GM18870 (cell line): ENCODE results near the gene CTSV.
"Not testable (repeated sequence)": the region's sequence is repeated elsewhere in the genome, so short reads cannot be mapped to it uniquely, and the experiment has no call there.

ENCODE experiments used
- ATAC-seq: cut with Tn5 transposase; IDR thresholded peaks from one replicate; pipeline ENCODE4 v1.9.1; 2021; ENCODE audit warnings: moderate library complexity; ENCODE audit not compliant: unreplicated experiment

Gene CTSV

DNA sequence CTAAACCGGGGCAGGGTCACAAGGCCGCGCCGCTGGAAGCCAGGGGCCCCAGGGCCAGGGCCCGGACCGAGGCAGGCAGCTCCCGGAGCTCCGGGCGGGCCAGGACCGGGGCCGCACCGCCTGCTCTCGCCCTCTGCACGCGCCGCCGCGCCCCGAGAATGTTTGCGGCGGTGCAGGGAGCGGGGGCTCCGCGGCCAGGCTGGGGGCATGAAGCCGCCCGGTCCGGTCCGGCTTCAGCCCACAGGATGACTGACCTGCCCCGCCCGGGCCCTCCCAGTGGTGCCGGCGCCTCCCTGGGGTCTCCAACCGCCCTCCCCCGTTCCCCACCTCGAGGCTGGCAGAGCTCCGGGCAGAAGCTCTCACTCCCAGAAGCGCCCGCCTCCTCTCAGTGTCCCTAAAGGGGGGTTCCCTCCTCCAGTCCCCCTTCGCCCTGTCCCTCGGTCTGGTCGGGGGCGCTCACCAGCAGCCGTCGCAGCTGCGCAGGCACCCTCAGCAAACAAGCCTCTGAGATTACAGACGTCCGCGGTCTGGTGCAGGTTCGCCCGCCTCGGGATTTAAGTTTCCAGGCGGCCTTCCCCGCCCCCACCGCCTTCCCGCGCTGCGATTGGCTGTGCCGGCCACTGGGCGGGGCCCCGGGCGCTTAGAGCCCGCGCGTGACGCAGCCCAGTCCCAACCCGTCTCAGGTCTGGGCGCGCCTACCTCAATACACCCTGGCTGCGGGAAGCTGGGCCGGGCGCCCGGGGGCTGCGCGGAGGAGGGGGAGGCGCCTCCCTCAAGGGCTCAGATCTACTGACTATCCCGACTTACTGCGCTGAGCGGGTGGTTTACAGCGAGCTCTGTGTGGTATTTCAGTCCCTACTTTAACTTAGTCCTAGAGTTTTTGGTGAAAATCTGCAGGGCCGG lies at the start of gene CTSV:
TSS of gene CTSV (minus strand) at position 532 of the 903 bp plus-strand sequence. CDS start 1,099 bp downstream, outside the sequence.
- no peak for ATAC-seq

DNA sequence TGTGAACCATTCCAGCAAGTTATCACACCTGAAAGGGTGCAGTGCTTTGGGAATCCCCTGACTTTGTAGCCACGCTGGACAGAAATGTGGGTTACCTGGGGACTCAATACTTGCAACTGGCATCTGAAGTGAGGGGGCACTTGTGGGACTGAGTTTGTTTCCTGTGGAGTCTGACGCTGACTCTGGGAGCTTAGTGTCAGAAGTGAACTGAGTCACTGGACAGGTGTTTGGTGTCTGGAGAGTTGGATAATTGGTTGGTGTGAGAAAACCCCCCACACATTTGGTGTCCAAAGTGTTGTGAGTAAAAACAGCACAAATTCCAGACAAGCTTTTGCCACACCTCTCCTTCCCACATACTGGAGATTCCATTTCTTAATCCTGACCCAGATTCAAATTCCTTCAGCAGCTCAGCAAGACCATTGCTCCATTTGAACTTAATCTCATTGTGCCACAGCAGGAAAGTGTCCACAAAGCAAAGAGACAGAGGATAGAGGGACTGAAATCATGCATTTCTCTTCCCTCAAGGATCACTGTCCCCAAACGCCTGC lies 48.8 kb upstream of the CTSV start:
- not testable (repeated sequence) for ATAC-seq

DNA sequence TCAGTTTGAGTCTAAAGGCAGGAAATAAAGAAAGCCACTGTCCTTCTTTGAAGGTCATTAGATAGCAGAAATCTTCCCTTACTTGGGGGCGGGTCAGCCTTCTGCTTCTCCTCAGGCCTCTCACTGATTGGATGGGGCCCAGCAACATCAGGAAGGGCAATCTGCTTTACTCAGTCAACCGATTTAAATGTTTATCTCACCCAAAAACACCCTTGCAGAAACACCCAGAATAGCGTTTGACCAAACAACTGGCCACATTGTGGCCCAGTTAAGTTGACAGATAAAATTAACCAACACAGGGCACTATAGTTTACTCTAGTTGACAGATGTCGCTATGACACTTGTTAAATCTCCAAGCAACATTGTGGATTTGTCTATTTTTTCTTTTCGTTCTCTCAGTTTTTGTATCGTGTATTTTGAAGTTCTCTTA lies 45.6 kb upstream of the CTSV start:
- not testable (repeated sequence) for ATAC-seq

DNA sequence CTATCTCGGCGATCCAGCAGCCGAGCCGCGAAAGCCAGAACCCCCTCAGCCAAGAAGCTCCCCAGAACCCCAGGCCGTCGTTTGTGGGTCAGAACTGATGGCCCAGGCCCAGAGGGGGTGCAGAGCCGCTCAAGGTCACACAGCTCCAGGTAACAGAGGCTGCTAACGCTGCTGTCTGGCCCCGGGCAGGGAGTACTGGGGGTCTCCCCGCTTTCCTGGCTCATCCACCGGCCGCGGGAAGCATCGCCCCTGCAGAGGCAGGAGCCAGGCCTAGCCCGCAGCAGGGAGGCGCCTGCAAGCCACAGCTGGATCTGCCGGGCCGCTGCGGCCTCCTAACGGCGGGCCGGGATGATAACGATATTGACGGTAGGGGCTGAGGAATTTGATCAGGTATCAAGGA lies 39.4 kb upstream of the CTSV start:
- ATAC-seq = no peak

DNA sequence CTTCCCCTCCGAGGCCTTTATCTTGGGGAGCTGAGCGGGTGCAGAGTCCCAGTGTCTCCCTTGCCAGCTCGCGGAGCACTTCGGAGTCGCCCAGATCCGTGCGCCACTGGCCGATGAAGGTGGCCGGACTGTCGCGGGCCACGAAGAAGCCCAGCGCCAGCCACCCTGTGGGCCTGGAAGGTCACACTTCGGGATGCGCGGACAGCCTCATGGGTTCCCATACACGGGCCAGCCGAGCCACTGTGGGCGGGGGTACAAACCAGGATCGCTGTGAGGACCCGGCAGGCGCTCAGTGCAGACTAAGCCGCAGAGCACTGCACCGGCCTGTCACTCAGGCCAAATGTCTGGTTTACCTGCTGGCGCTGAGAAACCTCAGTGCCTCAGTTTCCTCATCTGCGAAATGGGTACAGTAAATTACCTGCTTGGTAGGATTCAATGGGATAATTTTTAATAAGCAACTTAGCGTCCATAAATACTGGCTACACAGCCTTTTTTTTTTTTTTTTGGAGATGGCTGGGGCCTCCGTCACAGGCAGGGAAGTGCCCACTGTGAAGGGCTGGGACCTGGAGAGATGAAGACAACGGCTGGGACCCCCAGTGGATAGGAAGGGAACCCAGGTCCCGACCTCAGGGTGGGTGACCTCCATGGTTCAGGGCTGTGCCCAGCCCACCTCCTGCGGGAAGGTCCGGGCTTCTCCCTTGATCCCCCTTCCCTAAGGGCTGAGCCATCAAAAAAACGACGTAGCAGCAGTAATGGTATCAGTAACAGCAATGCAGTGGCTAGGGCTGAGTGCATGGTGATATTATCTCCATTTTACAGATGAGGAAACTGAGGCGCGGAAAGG lies 38.7 kb upstream of the CTSV start:
- ATAC-seq = no peak

DNA sequence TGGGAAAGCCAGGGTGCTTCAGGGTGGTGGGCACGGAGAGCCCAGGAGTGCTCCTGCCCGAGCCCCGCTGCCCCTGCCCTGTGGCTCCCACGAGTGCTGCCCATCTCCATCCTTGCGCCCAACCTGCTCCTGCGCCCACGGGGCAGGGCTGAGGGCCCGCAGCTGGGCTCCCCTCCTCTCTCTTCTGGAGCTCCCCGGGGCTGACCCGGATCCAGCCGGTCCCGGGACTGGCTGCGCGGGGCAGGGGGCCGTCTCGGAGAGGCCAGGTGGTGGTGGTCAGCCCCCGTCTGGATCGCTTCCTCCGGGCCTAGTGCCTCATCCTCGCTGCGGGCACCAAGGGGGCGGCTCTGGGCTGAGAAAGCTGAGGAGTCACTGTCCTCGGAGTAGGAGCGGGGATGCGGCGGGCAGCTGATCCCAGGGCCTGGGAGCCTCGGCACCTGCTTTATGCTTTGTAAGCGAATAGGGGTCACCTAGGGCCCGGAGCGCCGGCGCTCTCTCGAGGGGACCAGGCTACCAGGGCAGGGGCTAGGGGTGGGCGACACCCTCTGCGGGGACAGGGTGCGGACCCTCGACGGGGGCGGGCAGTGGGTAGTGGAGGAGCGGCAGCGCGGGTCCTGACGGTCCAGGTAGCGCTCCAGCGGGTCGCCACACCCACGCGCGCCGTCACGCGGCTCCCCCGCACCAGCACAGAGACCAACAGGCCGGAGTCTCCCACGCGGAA lies 37.9 kb upstream of the CTSV start:
- ATAC-seq = not testable (repeated sequence)

DNA sequence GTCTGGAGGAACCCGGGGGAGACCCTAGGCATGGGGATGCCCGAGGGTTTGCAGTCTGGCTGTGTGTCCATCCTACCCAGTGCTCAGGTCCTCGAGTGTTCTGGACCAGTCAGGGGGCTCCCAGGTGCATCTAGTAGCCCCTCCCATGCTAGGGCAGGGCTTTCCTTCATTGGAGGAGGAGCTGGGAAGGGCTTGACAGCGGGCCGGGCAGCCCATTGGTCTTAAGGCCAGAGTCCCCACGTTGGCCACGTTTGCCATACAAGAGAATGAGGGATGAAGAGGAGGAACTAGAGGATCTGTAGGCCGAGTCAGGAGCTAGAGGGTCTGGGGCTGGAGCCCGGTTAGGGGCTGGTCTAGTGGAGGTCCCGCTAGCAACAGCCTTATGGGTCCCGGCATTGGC lies 37.3 kb upstream of the CTSV start:
- no peak for ATAC-seq

DNA sequence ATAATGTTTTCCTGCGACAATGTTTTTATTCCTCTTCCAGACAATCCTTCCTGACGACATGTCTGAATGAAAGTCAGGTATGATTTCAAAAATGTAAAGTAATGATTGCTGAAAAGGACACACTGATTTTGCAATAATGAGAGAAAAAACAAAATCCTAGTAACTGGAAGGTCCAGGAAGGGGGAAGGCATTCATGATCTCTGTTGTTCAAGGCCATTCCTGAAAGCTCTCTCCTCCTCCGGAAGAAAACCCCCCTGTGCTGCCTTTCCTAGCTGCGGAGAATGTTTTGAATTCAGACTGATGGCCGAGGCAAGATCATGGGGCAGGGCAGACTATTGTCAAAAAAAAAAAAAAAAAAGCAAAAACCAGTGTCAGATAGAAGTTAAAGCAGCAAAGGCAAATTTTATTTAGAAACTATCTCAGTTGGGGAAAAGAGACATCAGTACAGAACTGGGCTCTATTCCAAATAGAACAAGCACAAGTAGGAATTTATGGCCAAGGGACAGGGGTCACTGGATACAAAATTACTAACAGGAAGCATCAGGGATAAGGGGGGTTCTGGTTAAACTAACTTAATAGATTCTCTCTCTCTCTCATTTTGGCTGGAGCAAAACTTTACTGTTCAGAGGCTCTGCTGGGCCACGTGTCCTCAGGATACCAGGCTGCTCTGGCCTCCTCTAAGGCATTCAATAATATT lies 36.5 kb upstream of the CTSV start:
- no peak for ATAC-seq

DNA sequence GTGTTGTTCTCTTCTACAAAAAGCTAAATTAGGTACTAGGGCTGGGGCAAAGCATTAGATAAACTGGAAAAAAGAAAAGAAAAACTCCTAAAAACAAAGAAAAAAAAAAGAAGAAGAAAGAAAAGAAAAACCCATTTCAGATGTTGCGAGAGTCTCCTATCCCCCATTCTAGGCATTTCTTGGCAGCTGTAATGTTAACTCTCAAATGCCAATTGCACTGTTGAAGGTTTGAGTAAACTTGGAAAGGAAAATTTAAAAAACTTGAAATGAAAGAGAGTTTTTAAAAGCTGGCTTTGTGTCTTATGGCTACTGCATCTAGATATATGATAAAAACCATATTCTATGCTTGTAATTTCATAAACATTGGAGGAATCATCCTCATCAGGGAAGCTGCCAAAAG lies 34.6 kb upstream of the CTSV start:
- no peak for ATAC-seq

DNA sequence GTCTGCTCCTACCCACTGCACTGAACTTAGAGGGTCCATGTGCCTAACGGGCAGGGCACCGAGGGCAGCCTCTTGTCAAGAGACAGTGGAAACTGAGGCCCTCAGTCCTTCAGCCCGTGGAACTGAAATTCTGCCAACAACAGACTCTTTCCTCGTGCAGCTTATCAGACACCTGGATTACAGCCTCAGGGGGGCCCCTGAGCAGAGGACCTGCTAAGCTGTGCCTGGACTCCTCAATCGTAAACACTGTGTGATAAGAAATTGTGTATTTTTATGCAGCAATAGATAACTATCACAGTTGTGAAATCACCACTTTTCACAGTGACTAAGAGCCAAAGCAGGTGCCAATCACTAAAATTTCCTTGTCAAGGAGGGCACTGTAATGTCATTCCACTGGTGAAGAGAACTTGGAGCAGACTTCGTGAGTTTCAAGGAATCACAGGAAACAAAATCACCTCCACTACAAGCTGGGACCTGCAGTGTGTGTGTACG lies 33.4 kb upstream of the CTSV start:
- ATAC-seq = no peak

DNA sequence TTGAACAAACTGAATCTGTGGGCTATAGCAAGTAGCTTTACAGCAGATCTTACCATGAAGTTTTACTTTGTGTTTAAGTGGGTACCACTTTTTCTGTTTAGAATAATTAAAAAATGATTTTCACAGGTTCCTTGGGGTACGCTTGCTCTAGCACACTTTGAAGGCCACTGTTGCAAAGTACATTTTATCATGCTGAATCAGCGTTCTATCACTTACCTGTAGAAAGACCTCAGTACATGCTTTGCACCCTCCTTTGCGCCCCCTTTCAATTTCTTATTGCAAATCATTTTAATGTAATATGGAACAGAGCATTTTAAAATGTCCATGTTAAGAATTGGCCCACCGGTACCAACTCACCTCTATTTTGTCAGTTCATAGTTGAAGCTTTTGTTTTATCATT lies 31.4 kb upstream of the CTSV start:
- not testable (repeated sequence) for ATAC-seq

DNA sequence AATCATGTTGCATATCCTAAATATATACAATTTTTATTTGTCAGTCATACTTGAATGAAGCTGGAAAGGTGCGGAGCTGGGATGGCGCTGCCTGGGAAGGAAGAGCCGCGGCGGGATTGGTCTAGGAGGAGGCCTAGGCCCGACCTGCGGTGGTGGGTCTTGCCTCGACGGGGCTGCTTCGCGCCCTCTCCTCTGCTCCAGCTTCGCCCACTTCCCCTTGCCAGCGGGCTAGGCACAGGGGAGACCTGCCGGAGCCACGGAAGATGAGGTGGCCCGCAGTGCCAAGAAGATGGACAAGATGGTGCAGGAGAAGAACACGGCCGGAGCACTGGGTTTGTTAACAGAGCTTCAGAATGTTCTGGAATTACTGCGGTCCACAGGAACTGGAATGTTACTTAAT lies 28.5 kb upstream of the CTSV start:
- no peak for ATAC-seq

DNA sequence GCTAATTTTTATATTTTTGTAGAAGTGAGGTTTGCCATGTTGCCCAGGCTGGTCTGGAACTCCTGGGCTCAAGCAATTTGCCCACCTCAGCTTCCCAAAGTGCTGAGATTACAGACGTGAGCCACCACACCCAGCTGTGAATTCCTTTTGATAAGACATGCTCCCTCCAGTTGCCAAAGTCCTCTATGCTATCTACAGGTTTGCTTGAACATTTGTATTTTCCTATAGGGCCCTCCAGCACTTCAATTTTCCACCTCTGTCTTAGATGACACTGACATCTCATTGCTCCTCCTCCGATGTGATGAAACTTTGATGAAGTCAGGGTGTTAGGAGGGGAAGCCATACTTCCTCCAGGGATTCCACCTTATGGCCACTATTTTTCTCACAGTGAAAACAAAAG lies 25.2 kb upstream of the CTSV start:
- ATAC-seq = no peak

DNA sequence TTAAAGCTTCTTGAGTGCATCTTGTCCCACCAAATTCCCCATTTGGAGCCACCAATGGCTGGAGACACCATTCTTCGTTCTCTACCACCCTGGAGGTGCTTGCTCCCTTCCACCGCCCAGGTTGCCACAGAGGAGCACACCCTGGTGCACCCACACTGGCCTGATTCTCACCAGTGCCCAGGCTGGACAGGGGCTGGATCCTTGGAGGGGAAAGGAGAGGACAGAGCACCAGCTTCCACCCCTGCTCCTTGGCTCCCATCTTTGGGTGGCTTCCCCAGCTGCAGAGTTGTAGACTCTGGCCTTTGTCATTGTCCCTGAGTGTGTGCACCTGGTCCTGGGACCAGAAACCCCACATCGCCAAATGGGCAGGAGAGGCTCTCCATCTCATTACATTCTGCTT lies 21.9 kb upstream of the CTSV start:
- no peak for ATAC-seq

DNA sequence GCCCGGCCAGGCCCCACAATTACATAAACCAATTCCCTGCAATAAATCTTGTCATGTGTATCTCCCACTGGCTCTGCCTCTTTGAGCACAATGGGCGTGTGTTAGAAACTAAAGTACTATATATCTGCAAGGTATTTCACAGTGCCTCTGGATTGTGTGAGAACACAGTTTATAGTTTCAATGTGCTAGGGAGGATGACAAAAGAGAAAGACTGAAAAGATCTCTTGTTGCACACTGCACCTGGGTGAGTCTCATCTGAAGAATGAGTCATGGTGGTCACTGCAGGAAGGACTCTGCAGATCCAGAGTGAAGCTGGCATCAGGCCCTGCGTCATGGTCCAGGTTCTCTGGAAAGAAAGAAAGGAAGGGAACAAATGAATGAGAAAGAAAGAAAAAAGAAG lies 20.7 kb upstream of the CTSV start:
- no peak for ATAC-seq

DNA sequence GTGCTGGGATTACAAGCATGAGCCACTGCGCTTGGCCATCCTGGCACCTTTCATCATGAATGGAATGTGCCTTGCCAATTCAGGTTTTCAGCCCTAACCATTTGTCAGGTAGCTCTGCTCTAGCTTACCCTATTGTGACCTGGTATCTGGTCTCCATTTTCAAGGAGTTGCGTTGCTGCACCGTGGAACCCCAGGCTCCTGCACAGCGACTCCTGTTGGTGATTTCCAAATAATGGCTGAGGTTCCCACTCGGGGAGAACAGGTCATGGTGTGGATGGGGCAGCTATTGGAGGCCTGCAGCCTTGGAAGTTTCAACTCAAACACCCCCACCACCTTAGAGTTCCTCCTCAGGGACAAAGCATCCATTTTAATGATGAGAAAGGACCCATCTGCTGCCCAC lies 18.7 kb upstream of the CTSV start:
- no peak for ATAC-seq

DNA sequence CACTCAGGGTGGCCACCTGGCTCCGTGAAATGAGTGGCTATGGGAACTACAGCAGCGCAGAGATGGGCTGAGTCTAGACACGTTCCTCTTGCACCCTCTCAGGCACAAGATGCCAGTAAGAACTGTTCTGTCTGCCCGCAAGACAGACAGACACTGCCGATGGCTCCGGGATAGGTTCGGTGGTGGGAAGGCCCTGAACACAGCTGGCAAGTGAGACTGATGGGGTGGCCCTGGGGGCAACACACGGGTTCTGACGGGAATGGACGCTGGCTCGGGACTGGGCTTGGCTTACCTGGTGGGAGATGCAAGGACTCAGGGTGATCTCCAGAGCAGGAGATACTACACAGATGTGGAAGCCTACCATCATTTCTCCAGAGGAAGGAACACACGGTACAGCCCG lies 16.9 kb upstream of the CTSV start:
- not testable (repeated sequence) for ATAC-seq

DNA sequence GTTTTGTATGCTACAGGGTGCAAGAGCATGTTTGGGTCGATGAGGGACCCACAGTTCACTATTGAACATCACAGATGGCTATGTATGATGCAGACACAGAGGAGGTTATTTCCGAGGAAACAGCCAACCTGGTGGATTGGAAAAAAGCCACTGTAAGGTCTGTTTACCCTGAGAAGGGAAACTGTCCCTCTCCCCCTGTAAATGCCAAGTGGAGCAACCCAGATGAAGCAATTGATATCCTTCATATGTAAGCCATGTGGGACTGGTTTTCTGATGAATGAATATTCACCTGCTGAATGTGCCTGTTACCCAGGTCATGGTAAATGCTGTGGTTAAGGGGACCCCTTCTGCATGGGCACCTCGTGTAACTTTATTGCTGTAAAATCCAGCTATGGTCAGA lies 14.8 kb upstream of the CTSV start:
- no peak for ATAC-seq

DNA sequence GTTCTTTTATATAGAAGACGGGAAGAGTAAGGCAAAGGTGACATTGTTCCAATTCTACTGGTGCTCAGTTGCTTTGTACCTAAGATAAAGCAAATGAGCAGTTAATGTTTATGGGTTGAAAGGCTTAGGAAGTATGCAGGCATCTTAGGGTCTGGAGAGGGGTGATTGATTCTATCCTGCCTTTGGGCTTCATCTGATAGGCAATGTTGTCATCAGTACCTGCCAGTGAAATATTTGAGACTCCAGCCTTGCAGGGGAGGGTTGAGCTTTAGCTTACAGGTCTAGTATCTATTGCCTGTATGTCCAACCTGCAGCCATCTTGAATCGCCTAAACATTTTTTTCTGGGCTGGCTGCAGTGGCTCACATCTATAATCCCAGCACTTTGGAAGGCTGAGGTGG lies 13.8 kb upstream of the CTSV start:
- no peak for ATAC-seq

DNA sequence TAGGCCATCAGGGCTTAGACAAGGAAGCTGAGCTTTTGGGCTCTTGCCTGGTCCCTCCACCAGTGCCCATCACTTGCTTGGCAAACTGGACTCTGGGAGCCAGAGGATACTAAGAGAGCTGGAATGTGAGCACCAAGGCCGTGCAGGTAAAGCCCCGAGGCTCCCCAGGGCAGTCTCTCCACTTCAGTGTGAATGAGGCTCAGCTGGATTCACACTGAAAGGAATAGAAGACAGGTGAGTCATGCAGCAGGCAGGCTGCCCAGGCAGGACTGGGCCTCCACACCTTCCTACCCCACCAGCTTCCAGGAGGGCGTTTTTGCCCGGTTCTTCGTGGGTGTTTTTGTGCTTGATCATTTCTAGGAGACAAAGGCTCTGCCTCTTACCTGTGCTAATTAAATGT lies 7.3 kb upstream of the CTSV start:
- ATAC-seq = no peak
